ENCODE data around the gene DCST1.

The DCST1 gene

GRCh38 chr1:155017041-155017945 lies 16.3 kb upstream of the DCST1 start:
- TF ChIP-seq CTCF (IDR thresholded peaks at IDR 0.05), result peak; percentile 100
- no peak for TF ChIP-seq ZFX (IDR thresholded peaks at IDR 0.05; ENCODE audit: borderline replicate concordance)
- peak overlapping the region; percentile 98 for H3K27ac ChIP-seq

GRCh38 chr1:155017946-155018316 lies 15.7 kb upstream of the DCST1 start:
- peak overlapping the region; percentile 98 for H3K27ac ChIP-seq
- TF ChIP-seq ZFX (IDR thresholded peaks at IDR 0.05; ENCODE audit: borderline replicate concordance) (no peak), CTCF (IDR thresholded peaks at IDR 0.05) (no peak)

- no peak for TF ChIP-seq CTCF (IDR thresholded peaks at IDR 0.05)
- no peak for TF ChIP-seq ZFX (IDR thresholded peaks at IDR 0.05; ENCODE audit: borderline replicate concordance)
Observed at GRCh38 chr1:155018617-155019348, 14.8 kb upstream of the DCST1 start.

GRCh38 chr1:155019377-155020245 lies 14.0 kb upstream of the DCST1 start:
- peak overlapping the region; percentile 98 for H3K27ac ChIP-seq
- TF ChIP-seq ZFX (IDR thresholded peaks at IDR 0.05; ENCODE audit: borderline replicate concordance) (no peak), CTCF (IDR thresholded peaks at IDR 0.05) (no peak)

More at GRCh38 chr1:155018617-155019348, 14.8 kb upstream of the DCST1 start:
- H3K27ac ChIP-seq, result peak overlapping the region; percentile 98

- TF ChIP-seq CTCF (IDR thresholded peaks at IDR 0.05), result no peak
- TF ChIP-seq ZFX (IDR thresholded peaks at IDR 0.05; ENCODE audit: borderline replicate concordance), result no peak
- peak overlapping the region; percentile 98 for H3K27ac ChIP-seq
Observed at GRCh38 chr1:155022136-155022926, 11.3 kb upstream of the DCST1 start.

- TF ChIP-seq ZFX (IDR thresholded peaks at IDR 0.05; ENCODE audit: borderline replicate concordance), result no peak
- TF ChIP-seq CTCF (IDR thresholded peaks at IDR 0.05), result no peak
Observed at GRCh38 chr1:155022927-155023236, 10.7 kb upstream of the DCST1 start.

More at GRCh38 chr1:155022927-155023236, 10.7 kb upstream of the DCST1 start:
- peak overlapping the region; percentile 98 for H3K27ac ChIP-seq
